ENCODE results near the gene IRF2BPL. TPM values are rescaled to one million over a fixed set of nuclear protein-coding genes. Genes with fewer than 3 reads are reported as not detected.
A peak's percentile ranks its signal among the peaks of the same experiment; 100 is the strongest.

IRF2BPL gene
- total and polyA plus RNA-seq, 9 of the 15 experiments (the other 6 are each of a cell fraction or from before 2014, with no cell fraction given), result 0.52 to 21.6 (median 2.5) TPM

GRCh38 chr14:77043177-77043983 is 14.9 kb upstream of the IRF2BPL start (continued):
- TF ChIP-seq TAF9B (IDR thresholded peaks at IDR 0.05; ENCODE audit: partially characterized antibody), result no peak
- TF ChIP-seq CBFA2T2 (conservative IDR thresholded peaks at IDR 0.05), result no peak; the same call in 1 of the 2 replicates
- TF ChIP-seq FOXO4 (CRISPR knock-in tag; IDR thresholded peaks at IDR 0.05), result no peak
- TF ChIP-seq, protein P1, sequence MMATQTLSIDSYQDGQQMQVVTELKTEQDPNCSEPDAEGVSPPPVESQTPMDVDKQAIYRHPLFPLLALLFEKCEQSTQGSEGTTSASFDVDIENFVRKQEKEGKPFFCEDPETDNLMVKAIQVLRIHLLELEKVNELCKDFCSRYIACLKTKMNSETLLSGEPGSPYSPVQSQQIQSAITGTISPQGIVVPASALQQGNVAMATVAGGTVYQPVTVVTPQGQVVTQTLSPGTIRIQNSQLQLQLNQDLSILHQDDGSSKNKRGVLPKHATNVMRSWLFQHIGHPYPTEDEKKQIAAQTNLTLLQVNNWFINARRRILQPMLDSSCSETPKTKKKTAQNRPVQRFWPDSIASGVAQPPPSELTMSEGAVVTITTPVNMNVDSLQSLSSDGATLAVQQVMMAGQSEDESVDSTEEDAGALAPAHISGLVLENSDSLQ (IDR thresholded peaks at IDR 0.05), result no peak
- TF ChIP-seq GMEB1 (CRISPR knock-in tag; IDR thresholded peaks at IDR 0.05), result no peak
- TF ChIP-seq ZNF695 (CRISPR knock-in tag; IDR thresholded peaks at IDR 0.05), result no peak
- no peak for TF ChIP-seq SNAPC5 (CRISPR knock-in tag; IDR thresholded peaks at IDR 0.05)
- no peak for TF ChIP-seq MAFF (IDR thresholded peaks at IDR 0.05; ENCODE audit: low read length)
- TF ChIP-seq, protein P2, sequence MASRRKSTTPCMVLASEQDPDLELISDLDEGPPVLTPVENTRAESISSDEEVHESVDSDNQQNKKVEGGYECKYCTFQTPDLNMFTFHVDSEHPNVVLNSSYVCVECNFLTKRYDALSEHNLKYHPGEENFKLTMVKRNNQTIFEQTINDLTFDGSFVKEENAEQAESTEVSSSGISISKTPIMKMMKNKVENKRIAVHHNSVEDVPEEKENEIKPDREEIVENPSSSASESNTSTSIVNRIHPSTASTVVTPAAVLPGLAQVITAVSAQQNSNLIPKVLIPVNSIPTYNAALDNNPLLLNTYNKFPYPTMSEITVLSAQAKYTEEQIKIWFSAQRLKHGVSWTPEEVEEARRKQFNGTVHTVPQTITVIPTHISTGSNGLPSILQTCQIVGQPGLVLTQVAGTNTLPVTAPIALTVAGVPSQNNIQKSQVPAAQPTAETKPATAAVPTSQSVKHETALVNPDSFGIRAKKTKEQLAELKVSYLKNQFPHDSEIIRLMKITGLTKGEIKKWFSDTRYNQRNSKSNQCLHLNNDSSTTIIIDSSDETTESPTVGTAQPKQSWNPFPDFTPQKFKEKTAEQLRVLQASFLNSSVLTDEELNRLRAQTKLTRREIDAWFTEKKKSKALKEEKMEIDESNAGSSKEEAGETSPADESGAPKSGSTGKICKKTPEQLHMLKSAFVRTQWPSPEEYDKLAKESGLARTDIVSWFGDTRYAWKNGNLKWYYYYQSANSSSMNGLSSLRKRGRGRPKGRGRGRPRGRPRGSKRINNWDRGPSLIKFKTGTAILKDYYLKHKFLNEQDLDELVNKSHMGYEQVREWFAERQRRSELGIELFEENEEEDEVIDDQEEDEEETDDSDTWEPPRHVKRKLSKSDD (conservative IDR thresholded peaks at IDR 0.05; ENCODE audit: low read length), result no peak
- TF ChIP-seq TCF3 (CRISPR knock-in tag; IDR thresholded peaks at IDR 0.05), result peak; percentile 55
- no peak for TF ChIP-seq WHSC1 (IDR thresholded peaks at IDR 0.05; ENCODE audit: low read length)
- no peak for TF ChIP-seq SNIP1 (IDR thresholded peaks at IDR 0.05; ENCODE audit: low read depth)
- no peak for TF ChIP-seq ETS2 (tag; IDR thresholded peaks at IDR 0.05; ENCODE audit: borderline replicate concordance, poor library complexity, severe bottlenecking)
- TF ChIP-seq NCOR1 (IDR thresholded peaks at IDR 0.05), result peak; percentile 55
- 0 out of 2 replicates have a peak, but pooled peaks have one; percentile 38 for TF ChIP-seq LEF1 (IDR thresholded peaks at IDR 0.05)
- peak; percentile 89 to 91 for TF ChIP-seq TEAD1 (CRISPR knock-in tag; IDR thresholded peaks at IDR 0.05)
- TF ChIP-seq FOSL1 (tag; conservative IDR thresholded peaks at IDR 0.05), result peak; percentile 65
- no peak for TF ChIP-seq MCM3 (IDR thresholded peaks at IDR 0.05)
- TF ChIP-seq RFX5 (IDR thresholded peaks at IDR 0.05; ENCODE audit: low read depth, low read length), result no peak
- TF ChIP-seq, protein P3, sequence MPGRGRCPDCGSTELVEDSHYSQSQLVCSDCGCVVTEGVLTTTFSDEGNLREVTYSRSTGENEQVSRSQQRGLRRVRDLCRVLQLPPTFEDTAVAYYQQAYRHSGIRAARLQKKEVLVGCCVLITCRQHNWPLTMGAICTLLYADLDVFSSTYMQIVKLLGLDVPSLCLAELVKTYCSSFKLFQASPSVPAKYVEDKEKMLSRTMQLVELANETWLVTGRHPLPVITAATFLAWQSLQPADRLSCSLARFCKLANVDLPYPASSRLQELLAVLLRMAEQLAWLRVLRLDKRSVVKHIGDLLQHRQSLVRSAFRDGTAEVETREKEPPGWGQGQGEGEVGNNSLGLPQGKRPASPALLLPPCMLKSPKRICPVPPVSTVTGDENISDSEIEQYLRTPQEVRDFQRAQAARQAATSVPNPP (IDR thresholded peaks at IDR 0.05; ENCODE audit: borderline replicate concordance, insufficient read depth, insufficient read length), result no peak

Data from K562 (cell line).